ENCODE measurements around the gene PLEK2. TPM values are rescaled to one million over a fixed set of nuclear protein-coding genes. Genes with fewer than 3 reads are reported as not detected.

PLEK2 gene
- 1 to 10 TPM; 1.6 to 2.0 TPM for total RNA-seq
- polyA plus RNA-seq (2013, experiment 1 of 2): not detected
- 0.46 TPM for polyA plus RNA-seq (2013, experiment 2 of 2)
- long read RNA-seq, experiment 1, partial matches to known transcripts: 0 of 1 reads
- long read RNA-seq, experiment 1, other reads (novel, unspliced or antisense): 1 of 1 reads
- long read RNA-seq, experiment 2, partial matches to known transcripts: 0 of 2 reads
- long read RNA-seq, experiment 2, other reads (novel, unspliced or antisense): 0 of 2 reads
- long read RNA-seq, experiment 3, partial matches to known transcripts: 0 of 2 reads
- long read RNA-seq, experiment 3, other reads (novel, unspliced or antisense): 2 of 2 reads
- long read RNA-seq, experiment 4, partial matches to known transcripts: 0 of 1 reads
- long read RNA-seq, experiment 4, other reads (novel, unspliced or antisense): 1 of 1 reads

GRCh38 chr14:67411820-67412421 lies at the start of gene PLEK2:
PLEK2 (minus strand) TSS chr14:67412165; CDS start chr14:67412059, 106 bp downstream.
- H3K9me3 Mint-ChIP-seq: no peaks in the 10 kb centered on the region
- no peak for TF ChIP-seq CTCF (conservative IDR thresholded peaks at IDR 0.05)
- Histone ChIP-seq H3K9ac (ENCODE audit: extremely low read depth, low read length, poor library complexity, severe bottlenecking) (no peak within 1 kb of the TSS), H3K4me3 (ENCODE audit: low read length) (no peak within 1 kb of the TSS), H3K27me3 (ENCODE audit: control insufficient read depth, insufficient read depth, low read length, poor library complexity, severe bottlenecking) (no peaks in the 10 kb centered on the region), H3K9me3 (ENCODE audit: control insufficient read depth, low read length) (no peaks in the 10 kb centered on the region), H3K27ac (ENCODE audit: low read depth, low read length) (no peak within 1 kb of the TSS), H3K36me3 (ENCODE audit: control insufficient read depth, insufficient read depth, low read length) (no peaks in the 10 kb centered on the region), H3K4me1 (ENCODE audit: control insufficient read depth, insufficient read depth, low read length) (no peaks in the 10 kb centered on the region)
- peaks cover 14% of the 10 kb centered on the region for H3K27me3 Mint-ChIP-seq (ENCODE audit: insufficient read depth)
- 88 to 94% methylated on average over 27 to 63 of the region's 63 CpGs for WGBS, 2 experiments (ENCODE audit: insufficient coverage in 1 of 2, insufficient read length in 1 of 2)
- peak within 1 kb of the TSS; percentile 32 for H3K4me3 Mint-ChIP-seq
- no peaks in the 10 kb centered on the region for H3K36me3 Mint-ChIP-seq (ENCODE audit: low read depth)
- no peak for DNase-seq
- peaks cover 16% of the 10 kb centered on the region for H3K4me1 Mint-ChIP-seq
- no peak within 1 kb of the TSS for H3K27ac Mint-ChIP-seq

GRCh38 chr14:67461341-67461985 lies 49.5 kb upstream of the PLEK2 start:
- H3K9me3 Mint-ChIP-seq: no peaks in the 10 kb centered on the region
- no peaks in the 10 kb centered on the region for H3K36me3 Mint-ChIP-seq (ENCODE audit: low read depth)
- H3K4me1 Mint-ChIP-seq: peaks cover 41% of the 10 kb centered on the region
- Histone ChIP-seq H3K9ac (ENCODE audit: extremely low read depth, low read length, poor library complexity, severe bottlenecking) (no peak overlapping the region), H3K36me3 (ENCODE audit: control insufficient read depth, insufficient read depth, low read length) (no peaks in the 10 kb centered on the region), H3K27ac (ENCODE audit: low read depth, low read length) (no peak overlapping the region), H3K27me3 (ENCODE audit: control insufficient read depth, insufficient read depth, low read length, poor library complexity, severe bottlenecking) (no peaks in the 10 kb centered on the region), H3K4me1 (ENCODE audit: control insufficient read depth, insufficient read depth, low read length) (no peaks in the 10 kb centered on the region), H3K4me3 (ENCODE audit: low read length) (no peak overlapping the region), H3K9me3 (ENCODE audit: control insufficient read depth, low read length) (no peaks in the 10 kb centered on the region)
- H3K4me3 Mint-ChIP-seq: no peak overlapping the region
- no peak for TF ChIP-seq CTCF (conservative IDR thresholded peaks at IDR 0.05)
- no peaks in the 10 kb centered on the region for H3K27me3 Mint-ChIP-seq (ENCODE audit: insufficient read depth)
- peak overlapping the region; percentile 38 for H3K27ac Mint-ChIP-seq
- WGBS, 2 experiments (ENCODE audit: insufficient coverage in 1 of 2, insufficient read length in 1 of 2): 90 to 93% methylated on average over 2 to 3 of the region's 3 CpGs
- DNase-seq: peak; percentile 31

GRCh38 chr14:67459336-67459735 lies 47.4 kb upstream of the PLEK2 start:
- 94 to 96% methylated on average over 5 of the region's 5 CpGs for WGBS, 2 experiments (ENCODE audit: insufficient coverage in 1 of 2, insufficient read length in 1 of 2)
- no peak overlapping the region for H3K9ac ChIP-seq (ENCODE audit: extremely low read depth, low read length, poor library complexity, severe bottlenecking)
- H3K4me1 Mint-ChIP-seq: peaks cover 23% of the 10 kb centered on the region
- H3K4me3 Mint-ChIP-seq: no peak overlapping the region
- H3K4me1 ChIP-seq (ENCODE audit: control insufficient read depth, insufficient read depth, low read length): no peaks in the 10 kb centered on the region
- no peaks in the 10 kb centered on the region for H3K36me3 Mint-ChIP-seq (ENCODE audit: low read depth)
- H3K27me3 Mint-ChIP-seq (ENCODE audit: insufficient read depth): no peaks in the 10 kb centered on the region
- TF ChIP-seq CTCF (conservative IDR thresholded peaks at IDR 0.05): no peak
- H3K27ac Mint-ChIP-seq: no peak overlapping the region
- H3K36me3 ChIP-seq (ENCODE audit: control insufficient read depth, insufficient read depth, low read length): no peaks in the 10 kb centered on the region
- H3K9me3 Mint-ChIP-seq: no peaks in the 10 kb centered on the region
- H3K27me3 ChIP-seq (ENCODE audit: control insufficient read depth, insufficient read depth, low read length, poor library complexity, severe bottlenecking): no peaks in the 10 kb centered on the region
- no peak overlapping the region for H3K27ac ChIP-seq (ENCODE audit: low read depth, low read length)
- DNase-seq: no peak
- no peak overlapping the region for H3K4me3 ChIP-seq (ENCODE audit: low read length)
- H3K9me3 ChIP-seq (ENCODE audit: control insufficient read depth, low read length): no peaks in the 10 kb centered on the region

All from endodermal cell (in vitro differentiated cells).